Endothelial cell of umbilical vein (primary cell): Measurements from ENCODE around the gene RHOF. TPM values are rescaled to one million over a fixed set of nuclear protein-coding genes. Genes with fewer than 3 reads are reported as not detected.

Experiments used
- BruUV-seq: library from RNA; stranded (reverse); fragments of 400-500 nt; replicated peaks from 2 replicates; lab custom pipeline; 2021; lab: Mats Ljungman, UMichigan
- CTCF ChIA-PET: fragments of 300-600, 350-600 bp; sonication (Branson Sonifier 250); formaldehyde crosslinking; loops from one replicate; lab custom pipeline; 2021; ENCODE audit warnings: antibody characterized with exemption, inconsistent platforms; lab: Charles Lee
- POLR2A ChIA-PET: fragments of 300-600, 350-600 bp; sonication (Branson Sonifier 250); formaldehyde crosslinking; loops from one replicate; lab custom pipeline; 2021; ENCODE audit warnings: antibody characterized with exemption, inconsistent platforms; lab: Charles Lee
- DNase-seq: peaks from one replicate; pipeline ENCODE4 v3.0.0-alpha.2; 2011; ENCODE audit warnings: low read depth, low spot score
- FAIRE-seq: peaks from 2 replicates; lab custom pipeline; 2011; peaks lifted over from hg19 to GRCh38; lab: Jason Lieb, UNC
- H2AFZ ChIP-seq: 2 replicates; pipeline ENCODE4 v1.6.0; 2012; ENCODE audit warnings: low read depth, low read length, control low read depth, inconsistent platforms
- H3K27ac ChIP-seq: 2 replicates; pipeline ENCODE4 v1.5.1; 2011; ENCODE audit warnings: low read depth, mild to moderate bottlenecking, control low read depth, low read length, moderate library complexity; ENCODE audit not compliant: insufficient read depth
- H3K27me3 ChIP-seq, 2 experiments: 2 replicates each; pipeline versions ENCODE4 v1.6.0 to v1.6.1; 2011; ENCODE audit warnings: low read length in 2 of 2, mixed read lengths in 1 of 2; ENCODE audit not compliant: control insufficient read depth in 2 of 2, insufficient read depth in 2 of 2
- H3K36me3 ChIP-seq, 2 experiments: 2 replicates in 1 of 2; 3 replicates in 1 of 2; pipeline ENCODE4 v1.5.1; 2011; ENCODE audit warnings: low read length in 2 of 2, mild to moderate bottlenecking in 1 of 2, moderate library complexity in 1 of 2; ENCODE audit not compliant: control insufficient read depth in 2 of 2, insufficient read depth in 2 of 2; ENCODE audit errors: extremely low read depth in 1 of 2
- H3K4me1 ChIP-seq: 3 replicates; pipeline ENCODE4 v1.5.1; 2011; ENCODE audit warnings: mild to moderate bottlenecking, low read length; ENCODE audit not compliant: control insufficient read depth, insufficient read depth; ENCODE audit errors: extremely low read depth
- H3K4me2 ChIP-seq: 2 replicates; pipeline ENCODE4 v1.6.1; 2011; ENCODE audit warnings: low read length, control low read depth, mixed read lengths; ENCODE audit not compliant: insufficient read depth
- H3K4me3 ChIP-seq, 3 experiments: fragments of 200-600 bp in 1 of 3; sonication (generic), shearing (Covaris generic) in 1 of 3; replicated peaks in 1 of 3; 2 replicates each; pipeline ENCODE4 v1.5.1; 2011 to 2016; ENCODE audit warnings: control low read depth in 3 of 3, low read length in 3 of 3, mild to moderate bottlenecking in 2 of 3, inconsistent platforms in 1 of 3, low read depth in 1 of 3, moderate library complexity in 1 of 3; ENCODE audit not compliant: insufficient read depth in 1 of 3
- H3K79me2 ChIP-seq: 2 replicates; pipeline ENCODE4 v1.6.0; 2012; ENCODE audit warnings: low read length, inconsistent platforms; ENCODE audit not compliant: control insufficient read depth, insufficient read depth
- H3K9ac ChIP-seq: replicated peaks from 2 replicates; pipeline ENCODE3; 2011; ENCODE audit warnings: low read length, control low read depth; ENCODE audit not compliant: insufficient read depth; ENCODE audit errors: extremely low read depth
- H3K9me1 ChIP-seq: replicated peaks from 3 replicates; pipeline ENCODE4 v1.6.0; 2011; ENCODE audit warnings: mild to moderate bottlenecking, low read length; ENCODE audit not compliant: control insufficient read depth, insufficient read depth; ENCODE audit errors: extremely low read depth
- H3K9me3 ChIP-seq: replicated peaks from 2 replicates; pipeline ENCODE4 v1.5.1; 2012; ENCODE audit warnings: low read length, inconsistent platforms; ENCODE audit not compliant: control insufficient read depth, insufficient read depth
- H4K20me1 ChIP-seq: replicated peaks from 2 replicates; pipeline ENCODE3; 2011; ENCODE audit warnings: mild to moderate bottlenecking, low read length; ENCODE audit not compliant: control insufficient read depth, insufficient read depth; ENCODE audit errors: extremely low read depth
- EZH2 ChIP-seq: IDR thresholded peaks from 2 replicates; pipeline ENCODE4 v1.6.1; 2012; ENCODE audit warnings: borderline replicate concordance, low read depth, mild to moderate bottlenecking, moderate library complexity, low read length, inconsistent platforms; ENCODE audit not compliant: severe bottlenecking
- FOS ChIP-seq: IDR thresholded peaks from 2 replicates; pipeline ENCODE4 v1.6.1; 2011; ENCODE audit warnings: mild to moderate bottlenecking, low read length, moderate library complexity, borderline replicate concordance; ENCODE audit not compliant: insufficient read depth
- GATA2 ChIP-seq: IDR thresholded peaks from 2 replicates; pipeline ENCODE4 v1.7.0; 2011; ENCODE audit warnings: low read depth, mild to moderate bottlenecking, moderate library complexity, mixed read lengths, low read length; ENCODE audit not compliant: insufficient read length, insufficient read depth
- JUN ChIP-seq: IDR thresholded peaks from 2 replicates; pipeline ENCODE4 v1.6.1; 2011; ENCODE audit warnings: borderline replicate concordance, low read depth; ENCODE audit not compliant: insufficient read length, insufficient read depth
- MYC ChIP-seq: IDR thresholded peaks from one replicate; pipeline ENCODE4 v1.6.1; 2011; ENCODE audit warnings: mild to moderate bottlenecking, low read depth, low read length
- POLR2A ChIP-seq: IDR thresholded peaks from 2 replicates; pipeline ENCODE4 v1.6.1; 2012; ENCODE audit warnings: low read depth, mild to moderate bottlenecking, control low read depth, low read length
- POLR2AphosphoS5 ChIP-seq: IDR thresholded peaks from 2 replicates; pipeline ENCODE4 v1.6.1; 2012; ENCODE audit warnings: low read depth, mild to moderate bottlenecking, control low read depth, low read length, moderate library complexity; ENCODE audit not compliant: insufficient read depth
- dilution Hi-C: fragments of 300-500 bp; cut with MboI; formaldehyde crosslinking; loops from one replicate; pipeline ENCODE4 v1.15.0; 2019; ENCODE audit warnings: low sequenced_read_pairs; ENCODE audit not compliant: extremely low pct_ligation_motif_present
- intact Hi-C: fragments of 100-400 bp; cut with micrococcal nuclease; formaldehyde crosslinking; loops from one replicate; pipeline ENCODE4 v1.10.0; 2022
- polyA plus RNA-seq, 4 experiments: library from polyadenylated mRNA; depleted of rRNA in 3 of 4; stranded (reverse) in 3 of 4; unstranded in 1 of 4; fragments of >200 nt; gene quantifications; 2 replicates each; pipeline versions ENCODE4 v1.2.1 to v1.2.3, GENCODE V29; 2011 to 2012; ENCODE audit warnings: missing spikeins in 1 of 4
- total RNA-seq: library from RNA; stranded (reverse); gene quantifications from 2 replicates; pipeline ENCODE4 v1.2.3, GENCODE V29; 2021
- TF ChIP-seq, protein P1 (sequence below): IDR thresholded peaks from 2 replicates; pipeline ENCODE4 v1.6.1; 2011; ENCODE audit not compliant: insufficient read depth, insufficient read length
- TF ChIP-seq, protein P2 (sequence below), 2 donors: IDR thresholded peaks; 1 replicate in 1 of 2; 2 replicates in 1 of 2; pipeline ENCODE4 v1.5.1; 2011; ENCODE audit warnings: low read length in 2 of 2, mild to moderate bottlenecking in 2 of 2, moderate library complexity in 2 of 2, control low read depth in 1 of 2, inconsistent platforms in 1 of 2, low read depth in 1 of 2; ENCODE audit not compliant: insufficient read depth in 1 of 2; ENCODE audit errors: extremely low read depth in 1 of 2

Gene RHOF
- total and polyA plus RNA-seq, 2 donors (not counting 3 experiments of a cell fraction or from before 2014, with no cell fraction given) = 9.3 to 22.3 TPM

DNA sequence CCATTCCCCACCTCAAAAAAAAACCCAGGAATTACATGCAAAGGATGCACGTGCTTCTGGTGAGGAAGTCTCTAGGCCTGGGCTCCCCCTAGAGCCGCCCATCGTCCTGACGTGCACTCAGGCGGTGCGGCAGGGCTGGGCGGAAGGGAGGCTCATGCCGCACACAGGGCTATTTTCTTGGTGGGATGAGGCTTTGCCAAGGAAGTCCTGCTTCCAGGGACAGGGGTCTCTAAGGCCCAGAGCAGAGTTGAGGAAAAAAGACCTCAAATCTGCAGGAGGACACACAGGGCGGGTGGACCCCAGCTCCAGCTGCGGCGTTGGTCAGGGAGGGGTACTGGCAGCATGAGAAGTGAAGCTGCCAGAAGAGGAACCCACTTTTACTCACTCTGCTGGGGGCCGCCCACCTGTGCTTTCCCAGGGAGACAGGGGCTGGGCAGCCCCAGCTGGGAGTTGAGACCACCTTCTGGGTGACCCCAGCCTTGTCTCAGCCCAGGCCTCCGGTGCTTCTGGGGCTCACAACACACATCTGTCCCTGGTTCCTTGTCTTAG, 4.2 kb downstream of the RHOF start:
- Histone ChIP-seq H3K36me3 (no peaks in the 10 kb centered on the region), H4K20me1 (no peaks in the 10 kb centered on the region), H3K27ac (no peak overlapping the region), H3K4me3 (no peak overlapping the region), H3K9me1 (no peaks in the 10 kb centered on the region), H3K27me3 (no peaks in the 10 kb centered on the region), H3K4me1 (peaks cover 26% of the 10 kb centered on the region), H3K9me3 (no peaks in the 10 kb centered on the region), H3K79me2 (no peaks in the 10 kb centered on the region), H3K4me2 (no peak overlapping the region), H3K9ac (no peak overlapping the region), H2AFZ (no peak overlapping the region)
- POLR2A ChIA-PET = interaction anchor here (0.6 kb wide), 2 partner anchors 15 to 92 kb away, joined by 3 to 10 read pairs; no protein-coding TSS in a partner anchor
- FAIRE-seq = no peak
- DNase-seq = no peak
- dilution Hi-C loops = no loop called here
- intact Hi-C loops = no loop called here
- TF ChIP-seq POLR2AphosphoS5 (no peak), FOS (no peak), GATA2 (no peak), MYC (no peak), POLR2A (no peak), JUN (no peak), EZH2 (no peak)
- TF ChIP-seq, protein P1, sequence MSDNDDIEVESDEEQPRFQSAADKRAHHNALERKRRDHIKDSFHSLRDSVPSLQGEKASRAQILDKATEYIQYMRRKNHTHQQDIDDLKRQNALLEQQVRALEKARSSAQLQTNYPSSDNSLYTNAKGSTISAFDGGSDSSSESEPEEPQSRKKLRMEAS = no peak
- TF ChIP-seq, protein P2, sequence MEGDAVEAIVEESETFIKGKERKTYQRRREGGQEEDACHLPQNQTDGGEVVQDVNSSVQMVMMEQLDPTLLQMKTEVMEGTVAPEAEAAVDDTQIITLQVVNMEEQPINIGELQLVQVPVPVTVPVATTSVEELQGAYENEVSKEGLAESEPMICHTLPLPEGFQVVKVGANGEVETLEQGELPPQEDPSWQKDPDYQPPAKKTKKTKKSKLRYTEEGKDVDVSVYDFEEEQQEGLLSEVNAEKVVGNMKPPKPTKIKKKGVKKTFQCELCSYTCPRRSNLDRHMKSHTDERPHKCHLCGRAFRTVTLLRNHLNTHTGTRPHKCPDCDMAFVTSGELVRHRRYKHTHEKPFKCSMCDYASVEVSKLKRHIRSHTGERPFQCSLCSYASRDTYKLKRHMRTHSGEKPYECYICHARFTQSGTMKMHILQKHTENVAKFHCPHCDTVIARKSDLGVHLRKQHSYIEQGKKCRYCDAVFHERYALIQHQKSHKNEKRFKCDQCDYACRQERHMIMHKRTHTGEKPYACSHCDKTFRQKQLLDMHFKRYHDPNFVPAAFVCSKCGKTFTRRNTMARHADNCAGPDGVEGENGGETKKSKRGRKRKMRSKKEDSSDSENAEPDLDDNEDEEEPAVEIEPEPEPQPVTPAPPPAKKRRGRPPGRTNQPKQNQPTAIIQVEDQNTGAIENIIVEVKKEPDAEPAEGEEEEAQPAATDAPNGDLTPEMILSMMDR (IDR thresholded peaks at IDR 0.05; ENCODE audit: extremely low read depth in 1 of 2, insufficient read depth in 1 of 2, low read depth in 1 of 2, low read length in 2 of 2) = no peak
- BruUV-seq = no TSS peak
- CTCF ChIA-PET = interaction anchor here (0.7 to 0.9 kb wide), 3 partner anchors 9 to 51 kb away, joined by 3 to 5 read pairs (median 3); no protein-coding TSS in a partner anchor
